Lower leg skin (tissue), 4 donors: ENCODE results near the gene SLFN5. TPM values are rescaled to one million over a fixed set of nuclear protein-coding genes. Genes with fewer than 3 reads are reported as not detected.
"Not testable (repeated sequence)": the region's sequence is repeated elsewhere in the genome, so short reads cannot be mapped to it uniquely, and the experiment has no call there.

Source experiments
- DNase-seq, 2 donors: peaks; one replicate each; pipeline ENCODE4 v3.0.0-alpha.2; 2019; ENCODE audit warnings: low spot score in 2 of 2
- H3K4me3 ChIP-seq: fragments of 200-600 bp; sonication (generic); 2 replicates; pipeline ENCODE4 v1.5.1; 2017; ENCODE audit warnings: mild to moderate bottlenecking, low read depth; ENCODE audit not compliant: poor library complexity, severe bottlenecking
- CTCF ChIP-seq, 3 donors: fragments of 450-650 bp; IDR thresholded peaks; one replicate each; pipeline ENCODE4 v1.5.1; 2016; ENCODE audit warnings: antibody characterized with exemption in 3 of 3, mild to moderate bottlenecking in 3 of 3, moderate library complexity in 2 of 3
- POLR2A ChIP-seq, 2 donors: fragments of 450-650 bp; IDR thresholded peaks; one replicate each; pipeline ENCODE4 v1.6.1; 2016 to 2017; ENCODE audit warnings: antibody characterized with exemption in 2 of 2, mild to moderate bottlenecking in 1 of 2, moderate library complexity in 1 of 2
- WGBS, 2 donors: methylation state at CpG; one replicate each; pipeline ENCODE4 v1.1.5; 2018; 5-methylcytosine and 5-hydroxymethylcytosine counted together
- intact Hi-C: fragments of 100-400 bp; cut with DNase I; formaldehyde crosslinking; loops from one replicate; pipeline ENCODE4 v1.15.0; 2023; ENCODE audit warnings: low total_unique reads
- total RNA-seq, 4 donors: library from RNA; depleted of rRNA; stranded (reverse); fragments of >200 nt; gene quantifications; one replicate each; pipeline ENCODE4 v1.1.0, GENCODE V29; 2016

SLFN5 gene
- total RNA-seq, 4 donors from 2014 or later, result 6.0 to 14.1 (median 11.2) TPM

- no peak overlapping the region for H3K4me3 ChIP-seq
- WGBS, 2 donors, result 67 to 82% methylated on average over 1 of the region's 1 CpG
- intact Hi-C loops, result no loop called here
- DNase-seq, result no peak
- TF ChIP-seq CTCF (IDR thresholded peaks at IDR 0.05) (no peak), POLR2A (IDR thresholded peaks at IDR 0.05) (no peak)
Measured at GRCh38 chr17:35293151-35293847, 50.4 kb downstream of the SLFN5 start.

GRCh38 chr17:35294756-35295155, 51.9 kb downstream of the SLFN5 start:
- 72 to 80% methylated on average over 1 of the region's 1 CpG for WGBS, 2 donors
- DNase-seq, result no peak
- no peak for TF ChIP-seq CTCF (IDR thresholded peaks at IDR 0.05)
- no peak for TF ChIP-seq POLR2A (IDR thresholded peaks at IDR 0.05)
- intact Hi-C loops, result no loop called here
- H3K4me3 ChIP-seq, result no peak overlapping the region

GRCh38 chr17:35295686-35296085, 52.8 kb downstream of the SLFN5 start:
- 67 to 71% methylated on average over 1 of the region's 1 CpG for WGBS, 2 donors
- TF ChIP-seq POLR2A (IDR thresholded peaks at IDR 0.05) (no peak), CTCF (IDR thresholded peaks at IDR 0.05) (no peak)
- DNase-seq, result no peak
- intact Hi-C loops, result no loop called here
- no peak overlapping the region for H3K4me3 ChIP-seq

GRCh38 chr17:35297666-35298065, 54.8 kb downstream of the SLFN5 start:
- TF ChIP-seq CTCF (IDR thresholded peaks at IDR 0.05) (no peak), POLR2A (IDR thresholded peaks at IDR 0.05) (no peak)
- intact Hi-C loops, result no loop called here
- H3K4me3 ChIP-seq, result no peak overlapping the region
- no peak for DNase-seq
- WGBS, 2 donors, result 91 to 94% methylated on average over 2 of the region's 2 CpGs

GRCh38 chr17:35298639-35299038, 55.8 kb downstream of the SLFN5 start:
- no peak overlapping the region for H3K4me3 ChIP-seq
- TF ChIP-seq CTCF (IDR thresholded peaks at IDR 0.05) (no peak), POLR2A (IDR thresholded peaks at IDR 0.05) (no peak)
- no peak for DNase-seq
- intact Hi-C loops, result no loop called here

GRCh38 chr17:35299135-35299534, 56.3 kb downstream of the SLFN5 start:
- TF ChIP-seq CTCF (IDR thresholded peaks at IDR 0.05), result no peak
- no peak for TF ChIP-seq POLR2A (IDR thresholded peaks at IDR 0.05)
- intact Hi-C loops, result no loop called here

GRCh38 chr17:35309345-35309744, 66.5 kb downstream of the SLFN5 start:
- 57 to 92% methylated on average over 3 of the region's 3 CpGs for WGBS, 2 donors
- DNase-seq, intact Hi-C loops, H3K4me3 ChIP-seq: not testable (repeated sequence)

More at GRCh38 chr17:35299135-35299534, 56.3 kb downstream of the SLFN5 start:
- peak in 1 of 2 donors; percentile 25 for DNase-seq
- H3K4me3 ChIP-seq, result no peak overlapping the region
- WGBS, 2 donors, result 33 to 50% methylated on average over 5 of the region's 5 CpGs
